NCI-H345 (cell line): ENCODE results near the gene GKN2.

Source experiments
- DNase-seq: peaks from one replicate; lab custom pipeline; 2025; lab: John Stamatoyannopoulos, UW

Gene GKN2, protein sequence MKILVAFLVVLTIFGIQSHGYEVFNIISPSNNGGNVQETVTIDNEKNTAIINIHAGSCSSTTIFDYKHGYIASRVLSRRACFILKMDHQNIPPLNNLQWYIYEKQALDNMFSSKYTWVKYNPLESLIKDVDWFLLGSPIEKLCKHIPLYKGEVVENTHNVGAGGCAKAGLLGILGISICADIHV

DNA sequence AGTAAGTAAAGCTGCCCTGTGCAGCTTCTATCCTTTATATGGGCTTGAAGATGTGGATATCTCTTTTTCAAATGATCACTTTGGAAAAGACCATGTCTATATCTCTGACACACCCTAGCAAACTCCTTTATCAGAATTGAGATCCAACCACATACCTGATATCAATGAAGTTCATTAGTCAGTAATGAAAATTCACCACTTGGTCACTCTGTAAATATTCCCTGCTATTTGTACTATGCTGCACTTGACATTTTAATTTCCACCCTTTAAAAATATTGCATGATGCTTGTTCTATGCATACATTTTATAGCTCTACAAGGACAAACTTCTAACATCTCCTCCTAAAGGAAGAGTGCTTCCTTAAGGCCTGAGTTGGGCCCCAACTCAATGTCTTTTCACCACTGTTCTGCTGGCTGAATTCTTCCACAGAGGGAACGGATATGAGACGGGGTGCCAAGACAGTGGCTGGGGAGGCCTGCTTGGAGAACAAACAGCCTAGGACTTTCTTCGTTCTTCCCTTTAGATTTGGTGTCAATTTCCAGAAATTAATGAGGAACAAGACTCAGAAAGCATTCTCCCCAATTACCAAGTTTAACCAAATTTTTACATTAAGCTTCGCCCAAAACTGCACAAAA, at the start of gene GKN2:
Gene GKN2 (minus strand): TSS at position 7 of the 635 bp plus-strand sequence. CDS start 32 bp downstream, outside the sequence.
- no peak for DNase-seq

DNA sequence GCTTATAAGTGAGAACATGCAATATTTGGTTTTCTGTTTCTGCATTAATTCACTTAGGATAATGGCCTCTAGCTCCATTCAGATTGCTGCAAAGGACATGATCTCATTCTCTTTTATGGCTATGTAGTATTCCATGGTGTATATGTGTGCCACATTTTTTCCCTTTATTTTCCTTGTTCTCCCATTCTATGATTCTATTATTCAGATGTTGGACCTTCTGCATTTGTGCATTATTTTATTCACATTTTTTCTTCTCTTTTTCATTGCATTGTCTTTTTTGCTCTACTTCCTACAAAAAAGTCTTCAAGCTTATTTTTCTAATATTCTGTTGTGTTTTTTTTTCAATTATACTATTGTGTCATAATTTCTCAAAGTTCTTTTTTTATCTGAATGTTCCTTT, 49.2 kb upstream of the GKN2 start:
- no peak for DNase-seq

DNA sequence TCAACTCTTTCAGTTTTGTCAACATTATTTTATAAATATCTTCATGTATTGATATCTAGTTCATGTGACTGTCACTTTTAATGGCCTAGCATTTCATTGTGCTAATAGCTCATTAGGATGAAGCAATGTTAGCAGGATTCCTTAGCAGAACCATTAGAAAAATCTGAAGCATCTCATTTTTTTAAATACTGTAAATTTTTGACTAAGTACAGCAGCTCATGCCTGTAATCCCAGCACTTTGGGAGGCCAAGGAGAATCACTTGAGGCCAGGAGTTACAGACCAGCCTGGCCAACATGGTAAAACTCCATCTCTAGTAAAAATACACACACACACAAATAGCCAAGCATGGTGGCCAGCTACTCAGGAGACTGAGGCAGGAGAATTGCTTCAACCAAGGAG, 44.7 kb upstream of the GKN2 start:
- no peak for DNase-seq

- peak; percentile 7 for DNase-seq
These were observed 43.2 kb upstream of the GKN2 start for GRCh38 chr2:68995916-68996315.

- DNase-seq, result no peak
These were observed 42.2 kb upstream of the GKN2 start for GRCh38 chr2:68994864-68995263.

DNA sequence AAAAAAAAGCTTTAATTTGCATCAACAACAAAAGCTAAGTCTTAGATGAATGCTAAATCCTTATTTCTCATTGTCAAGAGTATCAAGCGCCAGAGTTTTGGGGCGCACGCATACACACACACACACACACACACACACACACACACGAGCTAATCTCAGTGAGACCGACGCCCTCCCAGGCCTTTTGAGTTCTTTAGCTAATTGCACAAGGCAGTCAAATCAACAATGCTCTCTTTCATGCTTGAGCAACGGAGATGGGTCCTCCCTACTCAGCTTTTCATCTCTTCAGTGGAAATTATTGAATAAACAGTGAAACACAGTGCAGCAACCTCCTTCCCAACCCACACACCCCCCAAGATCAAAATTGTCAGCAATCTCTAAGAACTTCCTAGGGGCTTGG, 41.0 kb upstream of the GKN2 start:
- DNase-seq, result peak; percentile 11

- DNase-seq, result no peak
These were observed 40.2 kb upstream of the GKN2 start for GRCh38 chr2:68992933-68993332.

GRCh38 chr2:68992341-68992740, 39.6 kb upstream of the GKN2 start:
- no peak for DNase-seq

- no peak for DNase-seq
These were observed 36.3 kb upstream of the GKN2 start for GRCh38 chr2:68989035-68989434.

DNA sequence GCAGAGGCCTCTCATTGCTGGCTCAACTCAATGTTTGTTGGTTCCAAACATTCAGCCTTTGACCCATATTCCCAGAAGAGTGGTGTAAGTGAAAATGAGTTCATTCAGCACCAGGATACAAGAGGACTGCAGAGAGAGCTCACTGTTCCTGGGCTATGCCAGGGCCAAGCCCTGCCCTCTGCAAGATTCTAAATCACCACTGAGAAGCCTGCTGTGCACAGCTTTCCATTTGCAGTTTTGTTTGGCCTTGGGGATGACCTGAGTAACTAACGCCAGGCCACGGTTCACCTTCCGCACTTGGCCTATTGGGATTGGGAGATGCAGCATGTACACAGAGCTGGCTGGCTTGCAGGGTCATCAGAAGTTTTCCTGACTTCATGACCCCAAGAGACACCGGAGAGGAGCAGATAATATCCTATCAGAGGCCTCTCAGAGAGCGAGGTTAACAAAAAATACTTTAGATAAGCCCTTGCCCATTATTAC, 34.4 kb upstream of the GKN2 start:
- DNase-seq, result no peak

DNA sequence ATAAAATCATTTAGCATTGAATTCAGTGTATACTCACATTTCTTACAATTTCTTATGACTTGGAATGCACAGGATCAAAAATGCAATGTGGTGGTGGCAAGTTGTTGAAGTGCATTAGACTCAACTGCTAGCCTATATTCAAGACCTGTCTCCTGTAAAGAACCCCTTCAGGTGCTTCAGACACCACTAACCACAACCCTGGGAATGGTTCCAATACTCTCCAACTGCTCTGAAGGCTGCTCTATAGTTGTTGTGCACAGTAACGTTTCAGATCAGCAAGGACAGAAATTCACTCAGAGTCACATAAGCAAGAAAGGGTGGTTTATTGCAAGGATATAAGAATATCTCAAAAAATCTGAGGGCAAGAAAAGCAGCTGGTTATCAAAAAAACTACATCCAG, 28.3 kb upstream of the GKN2 start:
- DNase-seq, result no peak

DNA sequence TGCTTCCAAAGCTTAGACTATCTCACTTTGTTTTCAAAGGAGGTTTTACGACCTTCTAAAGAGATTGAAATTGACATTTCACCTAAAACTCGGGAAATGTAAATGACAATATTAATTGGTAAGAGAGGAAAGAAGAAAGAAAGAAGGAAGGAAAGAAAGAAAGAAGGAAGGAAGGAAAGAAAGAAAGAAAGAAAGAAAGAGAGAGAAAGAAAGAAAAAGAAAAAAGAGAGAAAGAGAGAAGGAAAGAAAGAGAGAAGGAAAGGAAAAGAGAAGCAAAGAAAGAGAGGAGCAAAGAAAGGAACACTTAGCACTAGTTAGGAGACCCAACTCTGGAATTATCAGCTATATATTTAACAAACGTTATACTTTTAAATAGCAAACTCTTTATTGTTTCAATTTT, 25.4 kb upstream of the GKN2 start:
- DNase-seq, result no peak

GRCh38 chr2:68977453-68977852, 24.8 kb upstream of the GKN2 start:
- DNase-seq, result no peak

DNA sequence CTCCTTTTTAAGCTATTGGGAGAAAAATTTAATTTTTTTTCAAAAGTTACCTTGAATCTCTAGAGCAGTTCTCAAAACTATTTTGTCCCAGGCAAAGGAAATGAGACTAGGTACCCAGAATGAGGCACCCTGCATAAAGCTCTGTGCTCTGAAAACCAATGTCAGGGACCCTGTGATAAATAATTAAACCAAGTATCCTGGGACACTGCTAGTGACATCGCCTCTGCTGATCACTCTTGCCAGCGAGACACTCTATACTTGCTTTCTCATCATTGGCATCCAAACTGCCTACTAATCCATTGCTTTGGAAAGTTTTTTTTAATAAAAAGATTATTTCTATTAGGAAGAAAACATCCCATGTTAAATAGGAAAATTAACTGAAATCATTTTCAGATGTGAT, 23.2 kb upstream of the GKN2 start:
- no peak for DNase-seq

DNA sequence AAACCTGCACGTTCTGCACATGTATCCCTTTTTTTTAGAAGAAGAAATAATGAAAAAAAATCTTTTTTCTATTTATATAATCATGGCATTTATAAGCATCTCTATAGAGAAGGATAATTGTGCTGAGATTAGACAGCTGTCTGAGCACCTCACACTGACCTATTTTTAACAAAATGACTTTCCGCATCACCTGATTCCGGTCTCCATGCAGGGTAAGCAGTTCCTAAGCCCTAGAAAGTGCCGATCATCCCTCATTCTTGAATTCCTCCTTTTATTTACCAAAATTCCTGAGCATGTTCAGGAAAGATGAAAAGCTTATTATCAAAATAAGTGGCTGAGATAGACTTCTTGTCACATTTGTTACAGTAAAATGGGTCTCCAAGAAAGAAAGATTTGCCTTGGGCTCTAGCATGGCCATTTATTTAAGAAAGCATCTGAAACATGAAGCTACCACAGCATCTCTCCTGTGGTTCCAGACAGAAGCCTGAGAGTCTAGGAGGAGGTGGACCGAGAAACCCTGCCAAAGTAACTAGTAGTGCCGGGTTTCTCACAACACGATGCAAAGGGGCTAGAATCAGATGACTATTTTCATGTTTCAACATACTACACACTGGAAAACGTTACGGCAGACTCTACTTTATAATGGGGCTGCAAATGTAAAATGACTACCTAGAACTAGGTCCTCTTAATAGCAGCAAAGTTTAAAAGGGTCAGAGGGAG, 22.4 kb upstream of the GKN2 start:
- DNase-seq, result no peak

DNA sequence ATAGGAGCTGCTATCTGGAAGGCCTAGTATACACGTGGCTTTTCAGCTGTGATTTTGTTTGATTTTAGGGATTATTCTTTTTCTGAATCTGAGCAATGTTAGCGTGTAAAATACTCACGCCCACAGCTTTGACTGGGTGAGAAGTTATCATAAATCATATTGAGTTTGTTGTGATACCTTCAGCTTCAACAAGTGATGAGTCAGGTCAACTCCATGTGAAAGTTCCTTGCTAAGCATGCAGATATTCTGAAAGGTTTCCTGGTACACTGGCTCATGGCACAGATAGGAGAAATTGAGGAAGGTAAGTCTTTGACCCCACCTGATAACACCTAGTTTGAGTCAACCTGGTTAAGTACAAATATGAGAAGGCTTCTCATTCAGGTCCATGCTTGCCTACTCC, 21.6 kb upstream of the GKN2 start, which contains the start of gene GKN1:
Gene GKN1 (plus strand): TSS at position 386 of the 400 bp plus-strand sequence. CDS start 42 bp downstream, outside the sequence.
- no peak for DNase-seq

DNA sequence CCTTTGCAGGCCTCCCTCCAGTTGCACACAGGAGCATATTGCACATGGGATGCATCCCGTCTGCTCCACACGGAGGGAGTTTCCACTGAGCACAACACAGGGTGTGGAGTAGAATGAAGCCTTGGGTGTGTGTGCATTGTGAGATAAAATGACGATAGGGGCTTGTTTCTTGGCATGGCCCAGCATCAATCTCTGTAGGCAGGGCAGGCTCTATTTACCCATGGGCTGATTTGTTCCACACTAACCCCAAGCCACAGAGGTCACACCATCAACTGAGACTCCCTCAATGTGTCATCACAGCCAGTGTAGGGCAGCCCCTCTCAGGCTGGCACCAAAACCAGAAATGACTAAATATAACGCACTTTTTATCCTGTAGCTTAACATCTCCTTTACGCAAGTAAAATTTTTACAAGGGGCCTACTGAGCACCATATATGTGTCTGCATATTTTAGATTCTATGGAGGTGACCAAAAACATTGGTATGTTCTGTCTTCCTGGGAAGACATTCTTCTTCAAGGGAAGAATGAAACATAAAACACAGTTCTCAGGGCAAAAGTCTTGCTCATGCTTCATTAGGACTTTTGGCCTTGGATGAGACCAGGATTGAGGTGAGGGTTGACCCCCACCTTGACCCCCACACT, 19.0 kb upstream of the GKN2 start:
- no peak for DNase-seq

GRCh38 chr2:68970566-68971265, 18.0 kb upstream of the GKN2 start:
- no peak for DNase-seq

- DNase-seq, result no peak
These were observed 17.2 kb upstream of the GKN2 start for GRCh38 chr2:68969736-68970490.

GRCh38 chr2:68968221-68968620, 15.5 kb upstream of the GKN2 start:
- no peak for DNase-seq

DNA sequence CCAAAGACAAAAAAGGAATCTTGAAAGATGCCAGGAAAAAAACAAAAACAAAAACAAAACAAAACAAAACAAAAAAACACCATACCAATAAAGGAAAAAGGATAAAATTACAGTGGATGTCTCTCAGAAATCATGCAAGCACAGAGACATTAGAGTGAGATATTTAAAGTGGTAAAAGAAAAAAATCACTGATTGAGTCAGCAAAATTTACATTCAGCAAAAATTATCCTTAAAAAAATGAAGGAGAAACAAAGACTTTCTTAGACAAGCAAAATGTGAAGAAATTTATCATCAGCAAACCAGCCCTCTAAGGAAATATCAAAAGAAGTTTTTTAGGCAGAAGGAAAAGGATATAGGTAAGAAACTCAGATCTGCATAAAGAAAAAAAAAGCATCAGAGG, 11.6 kb upstream of the GKN2 start:
- DNase-seq, result no peak
